NCI-H1092 (cell line): Measurements from ENCODE around the gene FNDC10.
"Not testable (repeated sequence)": the region's sequence is repeated elsewhere in the genome, so short reads cannot be mapped to it uniquely, and the experiment has no call there.

Experiments
- DNase-seq: peaks from one replicate; lab custom pipeline; 2025; lab: John Stamatoyannopoulos, UW

Gene FNDC10

GRCh38 chr1:1567152-1567875 lies 32.6 kb downstream of the FNDC10 start:
- DNase-seq = no peak

DNA sequence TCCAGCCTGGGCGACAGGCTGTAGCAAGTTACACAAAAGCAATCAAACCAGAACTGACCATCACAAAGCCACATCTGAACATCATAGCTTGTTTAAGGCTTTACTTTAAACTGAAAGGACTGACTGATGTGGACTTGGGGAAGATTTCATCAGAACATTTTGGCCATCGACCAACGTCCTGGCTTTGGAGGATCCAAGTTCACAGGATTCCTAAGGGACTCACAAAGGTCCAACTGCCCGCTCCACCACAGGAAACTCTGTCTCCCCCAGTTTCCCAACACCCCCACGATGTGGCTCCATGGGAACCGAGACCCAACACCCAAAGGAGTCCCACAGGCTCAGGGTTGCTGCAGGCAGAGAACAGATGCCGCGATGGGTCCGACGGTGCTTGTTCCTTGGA lies 34.6 kb downstream of the FNDC10 start:
- no peak for DNase-seq

- no peak for DNase-seq
These were observed 35.7 kb downstream of the FNDC10 start for GRCh38 chr1:1564268-1564667.

DNA sequence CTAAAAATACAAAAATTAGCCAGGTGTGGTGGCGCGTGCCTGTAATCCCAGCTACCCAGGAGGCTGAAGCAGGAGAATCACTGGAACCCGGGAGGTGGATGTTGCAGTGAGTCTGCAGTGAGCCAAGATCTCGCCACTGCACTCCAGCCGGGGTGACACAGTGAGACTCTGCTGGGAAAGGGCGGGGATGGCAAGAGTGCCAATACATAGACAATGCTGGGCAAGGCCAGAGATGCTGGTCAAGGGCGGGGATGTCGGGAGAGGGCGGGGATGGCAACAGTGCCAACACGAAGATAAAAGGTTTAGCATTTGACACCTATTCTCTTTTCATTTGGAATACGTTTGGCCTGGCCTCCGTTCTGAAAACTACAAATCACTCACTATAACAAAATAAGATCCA lies 36.2 kb downstream of the FNDC10 start:
- no peak for DNase-seq

GRCh38 chr1:1562556-1563195 lies 37.3 kb downstream of the FNDC10 start:
- DNase-seq = no peak

GRCh38 chr1:1561801-1562470 lies 38.0 kb downstream of the FNDC10 start:
- no peak for DNase-seq

GRCh38 chr1:1560178-1560577 lies 39.8 kb downstream of the FNDC10 start:
- DNase-seq = no peak

DNA sequence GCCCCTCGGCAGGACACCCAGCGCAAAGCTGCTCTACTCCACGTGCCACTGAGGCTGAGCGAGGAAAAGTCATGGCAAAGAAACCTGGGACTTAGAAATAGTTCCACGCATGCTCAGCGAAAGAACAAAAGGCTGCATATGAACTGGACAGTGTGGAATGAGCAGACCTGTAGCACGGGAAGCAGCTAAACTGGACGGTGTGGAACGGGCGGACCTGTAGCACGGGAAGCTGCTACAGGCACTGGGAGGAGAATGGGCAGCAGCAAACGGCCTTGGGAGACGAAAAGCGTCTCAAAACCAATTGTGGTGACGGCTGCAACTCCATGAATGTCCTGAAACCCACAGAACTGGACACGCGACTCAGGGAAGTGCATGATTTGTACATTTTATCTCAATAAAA lies 40.9 kb downstream of the FNDC10 start:
- no peak for DNase-seq

- no peak for DNase-seq
These were observed 41.3 kb downstream of the FNDC10 start for GRCh38 chr1:1558591-1558990.

DNA sequence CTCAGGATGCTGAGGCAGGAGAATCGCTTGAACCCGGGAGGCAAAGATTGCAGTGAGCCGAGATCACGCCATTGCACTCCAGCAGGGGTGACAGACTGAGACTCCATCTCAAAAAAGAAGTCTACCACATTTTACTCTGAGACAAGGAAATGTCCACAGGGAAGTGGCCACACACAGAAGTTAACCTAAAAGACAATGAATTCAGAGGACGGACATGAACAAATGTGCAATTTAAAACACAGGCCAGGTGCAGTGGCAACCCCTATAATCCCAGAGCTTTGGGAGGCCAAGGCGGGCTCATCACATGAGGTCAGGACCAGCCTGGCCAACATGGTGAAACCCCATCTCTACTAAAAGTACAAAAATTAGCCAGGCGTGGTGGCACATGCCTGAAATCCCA lies 42.2 kb downstream of the FNDC10 start:
- DNase-seq = not testable (repeated sequence)

GRCh38 chr1:1556961-1557360 lies 43.0 kb downstream of the FNDC10 start:
- DNase-seq = not testable (repeated sequence)

DNA sequence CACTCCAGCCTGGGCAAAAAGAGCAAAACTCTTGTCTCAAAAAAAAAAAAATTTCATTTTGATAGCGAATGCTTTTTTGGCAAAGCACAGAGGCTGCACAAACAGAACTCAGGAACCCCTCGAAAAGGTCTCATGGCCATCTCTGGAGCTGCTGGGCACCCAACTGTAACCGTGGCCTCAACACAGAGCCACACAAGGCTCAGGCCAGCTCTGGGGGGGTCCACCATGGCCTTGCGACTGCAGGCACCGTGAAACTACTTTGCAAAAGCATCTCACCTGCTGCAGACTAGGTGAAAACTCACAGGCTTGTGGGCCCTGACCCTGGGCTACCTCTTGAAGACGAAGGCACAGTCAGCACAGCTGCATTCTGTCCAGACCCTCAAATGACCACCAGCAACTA lies 43.4 kb downstream of the FNDC10 start:
- no peak for DNase-seq

DNA sequence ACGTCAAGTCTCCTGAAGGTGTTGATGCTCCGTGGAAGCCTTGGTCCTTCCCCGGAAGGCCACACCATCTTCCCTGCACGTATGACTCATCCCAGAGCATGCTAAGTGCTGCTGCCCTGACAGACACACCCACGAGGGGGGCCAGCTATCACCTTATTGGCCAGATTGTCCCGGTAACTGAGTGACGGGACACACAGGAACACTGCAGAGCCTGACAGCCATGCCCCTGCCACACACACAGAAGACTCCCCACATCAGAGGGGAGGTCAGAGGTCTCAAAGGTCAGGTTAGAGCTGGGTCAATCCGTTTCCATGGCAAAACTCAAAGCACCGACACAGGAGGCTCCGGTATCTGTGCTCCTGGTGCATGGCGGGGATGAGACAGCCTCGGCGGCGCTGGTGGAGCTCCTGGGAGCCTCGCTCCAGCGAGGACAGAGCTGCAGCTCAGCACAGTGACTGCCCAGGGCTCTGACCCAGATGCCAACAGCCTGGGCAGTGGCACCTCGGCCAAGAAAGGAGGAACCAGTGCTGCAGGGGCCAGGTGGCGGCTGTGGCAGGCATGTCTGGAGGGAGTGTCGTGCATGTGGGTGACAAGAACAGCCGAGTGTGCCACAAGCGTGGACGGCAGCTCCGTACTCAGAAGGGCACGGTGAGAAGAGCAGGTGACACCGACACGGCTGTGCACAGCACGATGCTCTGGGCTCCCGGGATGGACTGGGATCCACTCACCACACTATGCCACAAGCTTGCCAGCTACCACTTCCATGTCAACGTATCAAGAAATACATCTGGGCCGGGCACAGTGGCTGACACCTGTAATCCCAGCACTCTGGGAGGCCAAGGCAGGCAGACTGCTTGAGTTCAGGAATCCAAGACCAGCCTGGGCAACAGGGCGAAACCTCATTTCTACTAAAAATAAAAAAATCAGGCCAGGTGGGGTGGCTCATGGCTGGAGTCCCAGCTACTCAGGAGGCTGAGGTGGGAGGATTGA lies 44.7 kb downstream of the FNDC10 start:
- DNase-seq = no peak

GRCh38 chr1:1554550-1554925 lies 45.4 kb downstream of the FNDC10 start:
- no peak for DNase-seq

DNA sequence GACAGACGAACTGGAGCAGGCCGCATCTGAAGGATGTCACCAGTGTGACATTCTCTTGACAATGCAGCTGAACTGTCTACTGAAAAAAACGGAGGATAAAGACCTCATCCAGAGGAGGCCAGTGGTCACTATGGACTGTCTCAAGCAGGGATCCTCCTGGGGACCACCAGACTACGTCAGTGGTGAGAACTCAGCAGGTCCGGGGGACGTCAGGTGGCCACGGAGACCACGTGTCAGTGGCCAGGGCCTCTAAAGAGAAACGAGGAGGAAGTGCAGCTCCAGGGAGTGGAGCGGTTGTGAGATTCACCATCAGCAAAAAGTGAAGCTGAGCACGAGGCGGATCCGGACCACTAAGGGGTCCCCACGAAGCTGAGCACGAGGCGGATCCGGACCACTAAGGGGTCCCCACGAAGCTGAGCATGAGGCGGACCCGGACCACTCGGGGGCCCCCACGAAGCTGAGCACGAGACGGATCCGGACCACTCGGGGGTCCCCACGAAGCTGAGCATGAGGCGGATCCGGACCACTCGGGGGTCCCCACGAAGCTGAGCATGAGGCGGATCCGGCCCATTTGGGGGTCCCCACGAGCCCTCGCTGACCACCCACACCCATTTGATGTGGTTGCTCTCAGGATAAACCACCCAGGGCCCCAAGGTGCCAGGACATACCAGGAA lies 46.0 kb downstream of the FNDC10 start:
- no peak for DNase-seq

DNA sequence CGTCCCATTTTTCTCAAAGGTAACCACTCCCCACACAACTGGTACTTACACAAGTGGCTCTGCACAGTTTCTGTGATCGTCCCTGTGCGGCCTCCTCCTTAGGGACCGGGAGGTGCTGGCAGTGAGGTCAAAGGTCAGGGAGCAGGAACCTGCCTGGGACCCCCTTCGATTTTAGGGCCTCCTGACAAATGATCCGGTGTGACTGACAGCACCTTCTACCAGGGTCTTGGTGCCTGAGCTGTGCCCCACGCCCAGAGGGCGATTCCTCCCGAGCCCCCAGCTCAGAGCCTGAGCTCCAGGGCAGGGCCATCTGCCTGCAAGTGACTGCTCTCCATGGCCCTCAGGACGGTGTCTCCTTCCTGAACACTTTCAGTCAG lies 47.7 kb downstream of the FNDC10 start:
- no peak for DNase-seq

GRCh38 chr1:1551524-1552262 lies 48.2 kb downstream of the FNDC10 start:
- no peak for DNase-seq

- DNase-seq = no peak
These were observed 49.1 kb downstream of the FNDC10 start for GRCh38 chr1:1550591-1551432.

GRCh38 chr1:1550087-1550486 lies 49.8 kb downstream of the FNDC10 start:
- DNase-seq = no peak

GRCh38 chr1:1548591-1548990 lies 51.3 kb downstream of the FNDC10 start:
- DNase-seq = no peak
